Measurements from ENCODE around the gene SCD5.

Gene SCD5

GRCh38 chr4:82758701-82759685 is 39.6 kb downstream of the SCD5 start:
- DNase-seq, result no peak

DNA sequence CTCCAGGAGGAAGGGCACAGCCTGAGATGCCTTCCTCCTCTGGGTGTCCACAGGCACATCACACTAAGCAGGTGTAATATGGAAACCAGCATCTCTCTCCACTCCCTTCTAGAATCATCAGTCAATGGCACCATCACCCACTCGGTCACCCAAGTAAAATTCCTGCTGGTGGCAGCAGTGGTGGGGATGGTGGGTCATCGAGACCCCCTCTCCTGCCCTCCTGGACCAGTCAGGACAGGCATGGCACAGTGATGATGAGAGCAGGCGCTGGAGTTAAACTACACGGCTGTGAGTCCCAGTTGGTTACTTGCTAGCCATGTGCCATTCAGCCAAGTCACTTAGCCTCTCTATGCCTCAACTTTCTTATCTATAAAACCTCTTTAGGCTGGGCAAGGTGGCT is 42.5 kb downstream of the SCD5 start:
- no peak for DNase-seq

GRCh38 chr4:82755650-82756049 is 42.9 kb downstream of the SCD5 start:
- DNase-seq, result no peak

GRCh38 chr4:82754513-82755165 is 44.0 kb downstream of the SCD5 start:
- DNase-seq, result no peak

DNA sequence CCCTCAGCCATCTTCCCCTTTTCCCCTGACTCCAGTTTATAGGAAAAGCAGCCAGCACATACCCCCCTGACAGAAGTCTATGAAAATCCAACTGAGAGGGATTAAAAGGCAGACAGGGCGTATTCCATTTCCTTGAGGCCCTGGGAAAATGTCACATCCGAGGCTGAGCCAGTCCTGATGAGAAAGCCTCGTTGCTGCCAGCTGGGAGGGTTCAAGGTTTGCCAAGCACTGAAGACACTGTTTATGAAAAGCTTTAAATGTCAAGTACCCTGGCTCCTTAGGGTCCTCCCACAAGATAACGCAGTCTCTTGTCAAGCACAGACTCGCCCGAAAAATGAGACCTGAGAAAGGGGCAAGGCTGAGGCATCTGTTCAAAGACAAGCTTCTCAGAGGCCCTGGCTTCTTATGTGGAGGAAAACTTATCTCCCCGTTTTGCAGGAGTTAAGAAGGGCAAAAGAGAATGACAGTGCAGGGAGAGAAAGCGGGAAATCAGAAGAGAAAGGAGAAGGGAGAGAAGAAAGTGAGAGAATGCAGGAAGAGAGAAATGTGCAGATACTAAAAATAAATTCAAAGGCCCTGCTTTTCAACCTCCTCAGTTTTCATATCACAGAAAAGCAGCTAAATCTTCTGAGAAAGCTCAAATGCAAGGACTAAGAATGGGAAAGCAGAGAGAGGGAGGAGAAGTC is 44.7 kb downstream of the SCD5 start:
- peak; percentile 66 for DNase-seq

- DNase-seq, result peak; percentile 23
These were observed 45.4 kb downstream of the SCD5 start for GRCh38 chr4:82753238-82753637.

- no peak for DNase-seq
These were observed 49.7 kb downstream of the SCD5 start for GRCh38 chr4:82748810-82749470.

- DNase-seq, result peak; percentile 34
These were observed 50.7 kb downstream of the SCD5 start for GRCh38 chr4:82747686-82748575.

DNA sequence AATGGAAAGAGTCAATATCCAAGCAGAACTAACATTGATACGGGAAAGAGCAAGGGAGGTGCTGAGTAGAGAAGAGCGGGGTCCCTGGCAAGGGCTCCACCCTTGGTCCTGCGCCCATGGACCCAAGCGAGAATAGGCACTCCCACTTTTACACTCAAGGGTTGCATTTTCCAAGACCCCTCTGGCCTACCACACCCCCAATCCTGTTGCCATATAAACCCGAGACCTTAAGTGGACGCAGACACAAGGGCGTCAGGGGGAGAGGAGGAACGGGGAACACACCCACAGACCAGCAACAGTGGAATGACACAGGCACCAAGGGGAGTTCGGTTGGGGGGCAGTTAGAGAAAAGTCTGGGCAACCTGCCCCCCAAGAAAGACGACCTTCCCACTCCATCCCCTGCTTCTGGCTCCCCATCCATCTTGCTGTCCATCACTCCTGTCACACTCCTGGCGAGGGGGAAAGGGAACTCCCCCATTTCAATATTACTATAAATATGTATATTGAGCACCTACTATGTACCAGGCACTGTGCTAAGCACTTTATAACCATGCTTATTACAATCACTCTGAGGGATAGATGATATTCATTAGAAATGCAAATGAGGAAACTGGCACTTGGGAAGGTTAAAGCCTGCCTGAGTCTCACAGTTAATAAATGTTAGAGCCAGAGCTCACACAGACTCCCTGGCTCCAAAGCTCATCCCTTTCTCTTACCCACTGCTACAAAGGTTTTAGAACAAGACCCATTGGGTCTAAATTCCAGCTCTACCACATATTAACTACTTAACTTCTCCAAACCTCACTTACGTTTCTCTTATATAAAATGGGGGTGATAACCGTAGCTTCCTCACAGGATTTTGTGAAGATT is 51.7 kb downstream of the SCD5 start:
- DNase-seq, result no peak

GRCh38 chr4:82745173-82745842 is 53.3 kb downstream of the SCD5 start:
- no peak for DNase-seq

DNA sequence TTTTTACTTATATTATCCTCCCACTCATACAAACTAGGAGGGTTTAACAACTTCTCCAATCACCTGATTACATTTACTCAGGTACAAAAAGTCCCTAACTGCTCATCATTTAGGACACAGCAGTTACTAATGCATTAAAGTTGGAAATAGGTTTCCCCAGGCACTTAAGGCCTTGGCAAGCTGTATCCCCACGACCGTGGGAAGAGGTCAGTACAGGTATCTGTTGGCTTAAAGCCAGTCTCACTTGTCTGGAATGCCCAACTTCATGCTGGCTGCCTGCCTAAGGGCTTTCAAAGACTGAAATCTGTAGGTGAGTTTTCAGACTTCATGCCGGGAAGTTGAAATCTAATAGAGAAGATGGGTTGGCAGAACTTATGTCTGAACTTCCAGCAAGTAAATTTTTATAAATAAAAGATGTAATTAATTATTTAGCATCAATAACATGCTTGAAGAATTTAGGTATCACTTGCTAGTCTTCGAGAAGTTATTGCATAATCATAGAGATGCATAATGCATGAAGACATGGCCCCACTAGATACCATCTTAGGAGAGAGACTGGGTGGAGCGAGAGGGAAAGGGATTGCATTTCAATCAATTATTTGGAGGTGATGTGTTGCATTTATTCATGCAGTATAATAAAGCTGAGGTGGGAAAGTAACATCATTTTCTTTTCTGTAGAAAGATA is 54.2 kb downstream of the SCD5 start:
- DNase-seq, result peak; percentile 42

- DNase-seq, result no peak
These were observed 57.4 kb downstream of the SCD5 start for GRCh38 chr4:82741188-82741587.

GRCh38 chr4:82739287-82740190 is 59.1 kb downstream of the SCD5 start:
- peak; percentile 74 for DNase-seq

- no peak for DNase-seq
These were observed 61.2 kb downstream of the SCD5 start for GRCh38 chr4:82737354-82737753.

DNA sequence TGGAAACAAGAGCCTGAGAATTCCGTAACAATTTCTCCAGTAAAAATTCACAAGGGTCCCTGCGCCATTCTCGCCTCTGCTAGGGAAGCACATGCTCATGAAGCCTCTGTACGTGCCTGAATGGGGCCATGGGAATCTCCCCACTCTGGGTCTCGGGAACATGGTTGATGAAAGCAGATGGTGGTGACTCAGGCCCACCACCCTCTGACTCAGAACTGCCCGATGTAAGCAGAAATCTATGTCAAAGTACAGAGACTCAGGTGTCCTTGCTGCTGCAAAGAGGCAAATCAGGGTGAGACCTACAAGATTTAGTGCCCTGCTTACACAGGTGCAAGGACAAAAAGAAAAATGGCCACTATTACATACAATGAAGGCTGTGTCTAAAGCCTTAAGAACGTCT is 65.0 kb downstream of the SCD5 start:
- peak; percentile 12 for DNase-seq

DNA sequence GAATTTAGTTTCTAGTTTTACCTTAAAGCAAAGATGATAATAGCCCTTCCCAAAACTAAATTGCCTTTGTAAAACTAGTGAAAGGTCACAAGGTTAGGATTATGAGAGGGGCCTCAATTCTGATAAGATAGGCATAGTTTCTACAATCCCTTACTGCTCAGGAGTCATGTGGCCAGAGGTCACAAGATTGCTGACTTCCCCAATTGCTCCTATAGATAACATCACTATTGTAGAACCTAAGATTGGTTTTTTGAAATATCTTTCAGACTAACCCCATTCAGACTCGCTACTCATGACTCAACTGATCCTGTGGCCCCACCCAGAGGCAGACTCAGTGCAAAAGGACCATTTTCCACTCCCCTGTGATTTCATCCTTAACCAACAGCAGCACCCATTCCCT is 70.3 kb downstream of the SCD5 start:
- no peak for DNase-seq

- no peak for DNase-seq
These were observed 72.0 kb downstream of the SCD5 start for GRCh38 chr4:82726596-82726995.

- DNase-seq, result peak; percentile 44
These were observed 76.7 kb downstream of the SCD5 start for GRCh38 chr4:82721819-82722423.

Measured in NCI-H69 (cell line).